Germinal center (tissue), 1 donor: Measurements from ENCODE around the gene FYN.

Source experiments
- DNase-seq: peaks from one replicate; pipeline ENCODE4 v3.0.0; 2012; ENCODE audit warnings: mixed read lengths, low spot score

Gene FYN

DNA sequence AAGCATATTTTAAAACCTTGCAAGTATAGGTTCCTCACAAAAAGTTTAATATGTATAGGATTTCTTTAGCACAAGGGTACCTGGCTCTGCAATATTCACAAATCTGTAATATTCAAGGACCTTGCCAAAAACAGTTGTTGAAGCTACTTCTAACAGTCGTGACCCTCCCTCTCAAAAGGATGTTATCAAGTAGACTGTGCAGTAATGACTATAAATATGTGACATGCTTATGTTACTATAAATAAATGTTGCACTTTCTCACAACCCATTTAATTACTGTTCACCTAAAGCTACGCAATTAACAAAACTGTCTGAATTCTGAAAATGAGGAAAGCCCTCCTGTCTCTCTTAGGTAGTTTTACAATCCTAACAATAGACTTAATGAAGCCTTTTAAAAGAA, 41.8 kb downstream of the FYN start:
- no peak for DNase-seq

- DNase-seq: no peak
These were observed 43.3 kb downstream of the FYN start for GRCh38 chr6:111829998-111830397.

DNA sequence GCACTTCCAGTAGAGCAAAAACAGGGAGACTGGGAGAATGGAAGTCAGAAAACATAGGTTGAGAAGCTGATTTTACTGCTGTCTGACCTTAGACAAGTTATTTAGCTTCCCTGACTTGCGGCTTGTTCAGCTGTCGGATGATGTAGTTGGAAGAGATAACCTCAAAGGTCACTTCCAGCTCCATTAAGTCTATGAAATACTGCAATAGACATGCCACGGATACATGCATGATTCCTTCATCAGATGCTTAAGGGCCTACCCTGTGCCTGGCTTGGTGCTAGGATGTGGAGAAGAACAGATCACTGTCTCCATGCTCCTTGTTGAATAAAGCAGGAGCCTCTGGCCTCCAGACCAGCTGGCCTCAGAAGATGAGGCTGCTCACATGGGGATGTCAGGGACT, 43.7 kb downstream of the FYN start:
- DNase-seq: no peak

GRCh38 chr6:111828809-111829208, 44.4 kb downstream of the FYN start:
- no peak for DNase-seq

DNA sequence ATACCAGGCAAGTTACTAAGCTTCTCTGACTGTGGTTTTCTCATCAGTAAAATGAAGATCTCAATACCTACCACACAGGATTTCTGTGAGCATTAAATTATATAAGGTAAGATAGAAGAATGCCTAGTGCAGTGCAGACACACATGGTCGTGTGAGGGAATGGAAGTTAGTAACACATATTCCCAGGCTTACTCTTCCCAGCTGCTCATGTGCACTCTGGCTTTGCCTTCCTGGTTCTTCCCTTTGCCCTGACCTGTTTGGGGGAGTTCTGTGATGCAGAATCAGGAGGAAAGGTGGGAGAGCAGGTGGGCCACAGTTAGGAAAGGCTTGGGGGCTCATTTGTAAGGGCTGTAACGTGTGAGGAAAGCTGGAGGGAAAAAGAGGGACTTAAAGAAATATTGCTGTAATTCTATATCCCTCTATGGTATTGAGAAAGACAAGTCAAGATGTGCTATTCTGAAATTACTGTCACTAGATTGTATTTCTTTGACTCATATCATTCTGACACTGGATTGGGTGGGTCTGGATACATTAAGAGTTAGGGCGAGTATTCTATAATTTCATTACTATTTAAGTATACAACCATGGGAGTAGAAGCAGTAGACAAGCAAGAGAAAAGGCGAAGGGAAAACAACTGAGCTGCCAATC, 47.7 kb downstream of the FYN start:
- no peak for DNase-seq

DNA sequence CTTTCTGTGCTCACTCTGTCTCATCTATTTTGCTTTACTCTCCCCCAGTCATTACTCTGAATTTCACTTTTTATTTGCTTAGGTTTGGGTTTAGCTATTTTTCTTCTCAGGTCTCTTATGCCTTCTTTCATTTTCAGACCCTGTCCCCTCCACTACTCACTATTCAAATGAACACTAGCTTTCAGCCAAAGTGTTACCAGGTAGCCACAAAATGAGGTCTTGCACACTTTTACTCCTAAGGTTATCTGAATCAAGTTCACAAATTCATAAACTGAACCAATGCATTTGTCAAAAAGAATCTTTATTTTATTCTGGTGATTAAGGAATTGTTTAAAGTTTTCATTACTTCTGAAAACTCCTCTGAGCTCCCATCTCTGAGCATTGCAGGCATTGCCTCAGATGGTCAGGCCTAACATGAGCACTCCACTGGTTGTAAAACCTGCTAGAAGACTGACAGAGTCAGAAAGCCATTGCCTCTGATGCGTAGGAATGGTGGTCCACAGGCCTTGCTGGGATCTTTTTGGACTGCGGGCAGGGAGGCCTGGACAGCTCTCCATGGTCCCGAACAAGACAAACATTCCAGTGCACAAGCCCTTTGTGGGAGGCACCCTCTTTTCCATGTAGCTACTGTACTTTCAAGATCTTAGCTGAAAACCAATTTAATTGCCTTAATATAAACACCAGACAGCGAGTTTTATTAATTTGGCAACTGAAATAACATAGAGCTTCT, 48.5 kb downstream of the FYN start:
- no peak for DNase-seq

- no peak for DNase-seq
These were observed 49.2 kb downstream of the FYN start for GRCh38 chr6:111823831-111824607.

- no peak for DNase-seq
These were observed 50.2 kb downstream of the FYN start for GRCh38 chr6:111823012-111823411.

DNA sequence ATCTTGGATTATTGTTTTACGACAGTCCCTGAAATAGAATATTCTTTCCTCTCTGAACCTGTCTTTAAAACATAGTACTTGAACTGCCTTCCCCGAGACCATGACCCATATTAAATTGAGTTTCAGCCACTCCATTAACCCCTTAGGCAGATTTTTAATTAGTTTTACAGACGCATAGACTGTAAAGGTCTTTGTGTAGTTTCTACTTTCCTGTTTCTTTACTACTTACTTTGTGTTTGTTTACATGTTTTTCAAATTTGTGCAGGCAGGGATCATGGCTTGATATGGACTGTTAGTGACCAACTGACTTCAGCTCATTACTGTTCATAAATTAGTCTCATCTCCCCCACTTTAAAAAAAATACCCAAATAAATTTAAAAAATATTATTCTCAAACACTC, 53.8 kb downstream of the FYN start:
- DNase-seq: no peak

- DNase-seq: no peak
These were observed 54.6 kb downstream of the FYN start for GRCh38 chr6:111818539-111819226.

DNA sequence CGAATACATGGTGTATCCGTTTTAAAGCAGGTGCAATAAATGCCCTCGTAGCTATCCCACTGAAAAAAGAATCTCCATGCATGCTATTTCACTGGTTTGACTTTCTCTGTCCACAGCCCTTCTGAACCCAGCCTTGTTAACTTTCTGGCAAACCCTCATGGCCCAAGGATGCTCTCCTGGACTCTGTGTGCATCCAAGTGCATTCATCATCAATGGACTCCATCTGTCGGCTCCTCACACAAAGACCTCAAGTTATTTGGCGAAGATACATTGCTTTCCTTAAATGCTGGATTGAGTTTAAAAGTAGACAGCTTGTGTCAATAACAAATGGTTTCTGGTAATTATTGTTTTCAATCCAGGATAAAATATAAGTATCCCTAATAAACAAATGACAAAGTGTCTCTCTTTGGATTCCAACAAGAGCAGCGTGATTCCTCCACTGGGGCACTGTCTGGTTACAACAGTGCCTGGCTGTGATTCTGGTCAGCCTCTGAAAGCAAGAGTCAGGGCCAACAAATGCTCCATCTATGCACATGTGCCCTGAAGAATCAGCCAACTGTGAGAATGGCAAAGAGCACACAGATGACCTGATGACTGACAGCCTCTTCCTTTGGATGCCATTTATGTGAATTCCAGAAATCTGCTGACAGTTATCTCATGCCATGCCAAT, 55.7 kb downstream of the FYN start:
- DNase-seq: no peak

DNA sequence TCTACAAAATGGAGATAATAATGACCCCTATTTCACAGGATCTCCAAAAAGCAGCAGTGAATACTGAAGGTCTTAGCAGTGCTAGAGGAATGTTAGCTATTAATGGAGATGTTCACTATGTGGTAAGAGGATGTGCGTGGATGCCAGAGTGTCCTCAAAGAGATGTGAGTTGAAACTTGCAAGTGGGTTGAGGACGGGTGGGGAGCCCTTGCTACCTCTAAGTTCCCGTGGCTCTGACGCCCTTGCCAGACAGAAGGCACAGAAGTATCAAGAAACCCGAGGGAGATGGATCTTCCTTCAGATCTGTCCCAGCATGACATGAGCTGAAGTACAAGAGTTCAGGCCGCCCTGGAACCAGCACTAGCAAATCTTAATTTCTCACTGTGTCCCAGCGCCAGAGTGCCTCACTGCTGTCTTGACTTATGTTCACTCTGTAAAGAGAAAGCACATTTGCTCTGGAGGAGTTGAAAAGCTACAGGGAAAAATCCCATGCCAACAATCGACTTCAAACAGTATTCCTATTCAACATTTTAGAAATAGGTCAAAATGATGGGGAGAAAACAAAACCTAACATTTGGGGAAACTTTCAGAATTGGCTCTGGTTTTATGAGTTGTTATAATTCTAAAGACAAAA, 59.5 kb downstream of the FYN start:
- DNase-seq: no peak

GRCh38 chr6:111813237-111813636, 60.0 kb downstream of the FYN start:
- no peak for DNase-seq

GRCh38 chr6:111812060-111813038, 60.9 kb downstream of the FYN start:
- DNase-seq: no peak

- no peak for DNase-seq
These were observed 62.7 kb downstream of the FYN start for GRCh38 chr6:111810294-111811131.

GRCh38 chr6:111809766-111810165, 63.5 kb downstream of the FYN start:
- no peak for DNase-seq

- no peak for DNase-seq
These were observed 64.0 kb downstream of the FYN start for GRCh38 chr6:111809264-111809663.

DNA sequence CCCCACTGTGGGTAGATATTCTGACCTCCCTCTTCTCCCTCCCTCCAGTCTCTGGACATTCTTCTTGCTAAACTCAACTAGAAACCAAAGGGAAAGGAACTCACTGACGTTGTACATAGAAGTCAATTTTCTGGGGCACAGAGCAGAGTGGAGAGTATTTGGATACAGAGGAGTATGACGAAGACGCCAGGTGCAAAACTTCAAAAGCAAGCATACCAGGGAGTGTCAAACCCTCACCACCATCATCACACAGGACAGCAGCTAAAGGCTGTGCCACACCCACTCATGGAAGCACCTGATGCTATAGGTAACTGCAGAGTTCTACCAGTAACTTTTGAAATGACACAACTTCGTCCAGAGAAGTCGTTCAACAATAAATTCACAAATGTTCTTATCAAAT, 64.8 kb downstream of the FYN start:
- DNase-seq: no peak
